SK-N-MC (cell line): Measurements from ENCODE around the gene IVL.

ENCODE experiments used
- EZH2 ChIP-seq: fragments of 200-600 bp; sonication (generic); IDR thresholded peaks from one replicate; pipeline ENCODE4 v1.6.1; 2017; ENCODE audit warnings: antibody characterized with exemption
- POLR2AphosphoS5 ChIP-seq: IDR thresholded peaks from 2 replicates; pipeline ENCODE4 v1.6.1; 2012; ENCODE audit warnings: mild to moderate bottlenecking, low read depth, low read length, borderline replicate concordance

- TF ChIP-seq POLR2AphosphoS5, result no peak
- TF ChIP-seq EZH2, result no peak
Measured at GRCh38 chr1:152901631-152902030, 6.7 kb upstream of the IVL start.
